Spleen (tissue), 11 donors: ENCODE data around the gene ARHGAP29. TPM values are rescaled to one million over a fixed set of nuclear protein-coding genes. Genes with fewer than 3 reads are reported as not detected.

Experiments
- DNase-seq: peaks from one replicate; pipeline ENCODE4 v3.0.0-alpha.2; 2020
- H3K27ac ChIP-seq, 8 donors: fragments of 200-600 bp; sonication (generic) in 7 of 8; 1 replicate in 4 of 8; 2 replicates in 4 of 8; pipeline versions ENCODE4 v1.5.0 to v1.8.0; 2016 to 2021; ENCODE audit warnings: inconsistent platforms in 4 of 8, mild to moderate bottlenecking in 4 of 8, moderate library complexity in 1 of 8
- H3K27me3 ChIP-seq, 7 donors: fragments of 200-600 bp; sonication (generic) in 6 of 7; replicated peaks in 1 of 7; 1 replicate in 4 of 7; 2 replicates in 3 of 7; pipeline versions ENCODE4 v1.5.0 to v1.8.0; 2016 to 2021; ENCODE audit warnings: inconsistent platforms in 3 of 7, mild to moderate bottlenecking in 1 of 7
- H3K36me3 ChIP-seq, 6 donors: fragments of 200-600 bp; sonication (generic) in 5 of 6; 1 replicate in 4 of 6; 2 replicates in 2 of 6; pipeline versions ENCODE4 v1.5.0 to v1.8.0; 2016 to 2021; ENCODE audit warnings: inconsistent platforms in 2 of 6
- H3K4me1 ChIP-seq, 6 donors: fragments of 200-600 bp; sonication (generic) in 5 of 6; 1 replicate in 3 of 6; 2 replicates in 3 of 6; pipeline versions ENCODE4 v1.5.0 to v1.8.0; 2016 to 2021; ENCODE audit warnings: inconsistent platforms in 3 of 6
- H3K4me3 ChIP-seq, 8 donors: fragments of 200-600 bp; sonication (generic) in 7 of 8; 1 replicate in 4 of 8; 2 replicates in 4 of 8; pipeline versions ENCODE4 v1.5.0 to v1.8.0; 2016 to 2021; ENCODE audit warnings: inconsistent platforms in 4 of 8, mild to moderate bottlenecking in 4 of 8, moderate library complexity in 2 of 8
- H3K9me3 ChIP-seq, 8 donors: fragments of 200-600 bp; sonication (generic) in 7 of 8; 1 replicate in 4 of 8; 2 replicates in 4 of 8; pipeline versions ENCODE4 v1.5.0 to v1.8.0; 2016 to 2021; ENCODE audit warnings: inconsistent platforms in 4 of 8
- CTCF ChIP-seq, 11 experiments: fragments of 200-600 bp in 7 of 11; fragments of 450-650 bp in 4 of 11; sonication (generic) in 4 of 11; IDR thresholded peaks in 8 of 11; conservative IDR thresholded peaks in 3 of 11; 1 replicate in 7 of 11; 2 replicates in 4 of 11; pipeline versions ENCODE4 v1.4.0 to v1.8.0; 2016 to 2021; ENCODE audit warnings: antibody characterized with exemption in 11 of 11, inconsistent platforms in 4 of 11, mild to moderate bottlenecking in 1 of 11
- POLR2A ChIP-seq, 3 donors: fragments of 450-650 bp; IDR thresholded peaks; one replicate each; pipeline ENCODE4 v1.5.1; 2017; ENCODE audit warnings: antibody characterized with exemption in 3 of 3, mild to moderate bottlenecking in 1 of 3
- POLR2AphosphoS5 ChIP-seq, 3 donors: sonication (generic); formaldehyde crosslinking; IDR thresholded peaks; one replicate each; pipeline ENCODE4 v1.5.1; 2017; ENCODE audit warnings: antibody characterized with exemption in 3 of 3
- WGBS, 5 donors: extraction: QIAGEN DNeasy Blood & Tissue Kit in 3 of 5; methylation state at CpG; one replicate each; pipeline versions ENCODE4 v1.1.5 to v1.1.7; 2013 to 2018; 5-methylcytosine and 5-hydroxymethylcytosine counted together
- intact Hi-C: fragments of 100-400 bp; cut with DNase I; formaldehyde crosslinking; loops from one replicate; pipeline ENCODE4 v1.15.0; 2023; ENCODE audit warnings: low total_unique reads
- polyA plus RNA-seq, 3 donors: library from polyadenylated mRNA; stranded (reverse); fragments of 200-250 nt; gene quantifications; one replicate each; pipeline ENCODE4 v1.2.1, GENCODE V29; 2013
- total RNA-seq, 7 donors: library from RNA; depleted of rRNA in 3 of 7; stranded (reverse); fragments of >200 nt in 3 of 7; fragmentation: NEBNext Ultra II Directional in 4 of 7; extraction: Animal tissue kit (Norgen Biotek cat#: 25700) in 4 of 7; gene quantifications; one replicate each; pipeline versions ENCODE4 v1.1.0 to v1.2.1, GENCODE V29; 2016 to 2021
- donor health status: healthy with polysubstance abuse.
- donor health status: DM: no; HTN: no; CAD: no; lungs with moderate emphysema.
- donor health status: DM: no; HTN: no; CAD: no.
- donor health status: Bipolar disorder and iron deficiency.
- donor health status: healthy.
- donor health status: DM: no; HTN: no; CAD: no.
- donor health status: DM: yes; HTN: yes; CAD: no.

The ARHGAP29 gene
- total and polyA plus RNA-seq, 10 donors = 7.3 to 124 (median 71.9) TPM

DNA sequence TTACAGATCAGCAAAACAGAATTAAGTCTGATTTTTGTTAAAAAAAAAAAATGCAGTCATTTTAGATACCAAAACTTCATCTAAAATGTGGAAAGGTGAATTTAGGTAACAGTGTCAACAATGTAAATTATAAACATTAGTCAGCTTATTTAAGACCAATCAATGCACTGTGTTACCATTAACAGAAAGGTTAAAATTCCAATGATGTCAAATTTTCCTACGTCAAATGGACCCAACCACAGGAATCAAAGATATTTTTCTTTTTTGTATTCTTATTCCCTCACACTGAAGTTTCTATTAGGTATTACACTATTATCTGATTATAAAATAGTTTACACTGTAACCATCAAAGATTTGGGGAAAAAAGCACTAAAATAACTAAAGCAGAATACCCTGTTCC lies 6.5 kb downstream of the ARHGAP29 start:
- DNase-seq = no peak
- H3K9me3 ChIP-seq = no peaks in the 10 kb centered on the region
- no peak for TF ChIP-seq POLR2AphosphoS5 (IDR thresholded peaks at IDR 0.05)
- TF ChIP-seq CTCF (IDR thresholded peaks at IDR 0.05 in 8 of 11, conservative IDR thresholded peaks at IDR 0.05 in 3 of 11) = no peak
- no peak for TF ChIP-seq POLR2A (IDR thresholded peaks at IDR 0.05)
- no peaks in the 10 kb centered on the region for H3K36me3 ChIP-seq
- 79 to 94% (median 82%) methylated on average over 1 of the region's 1 CpG for WGBS, 5 donors
- no peak overlapping the region for H3K4me3 ChIP-seq
- peaks cover 0 to 42% (median 8%) of the 10 kb centered on the region in 7 donors for H3K27me3 ChIP-seq
- intact Hi-C loops = no loop called here
- peak overlapping the region in 4 of 8 donors; percentile 16 to 31 (median 20) for H3K27ac ChIP-seq
- peaks cover 3 to 43% (median 20%) of the 10 kb centered on the region in 6 donors for H3K4me1 ChIP-seq

DNA sequence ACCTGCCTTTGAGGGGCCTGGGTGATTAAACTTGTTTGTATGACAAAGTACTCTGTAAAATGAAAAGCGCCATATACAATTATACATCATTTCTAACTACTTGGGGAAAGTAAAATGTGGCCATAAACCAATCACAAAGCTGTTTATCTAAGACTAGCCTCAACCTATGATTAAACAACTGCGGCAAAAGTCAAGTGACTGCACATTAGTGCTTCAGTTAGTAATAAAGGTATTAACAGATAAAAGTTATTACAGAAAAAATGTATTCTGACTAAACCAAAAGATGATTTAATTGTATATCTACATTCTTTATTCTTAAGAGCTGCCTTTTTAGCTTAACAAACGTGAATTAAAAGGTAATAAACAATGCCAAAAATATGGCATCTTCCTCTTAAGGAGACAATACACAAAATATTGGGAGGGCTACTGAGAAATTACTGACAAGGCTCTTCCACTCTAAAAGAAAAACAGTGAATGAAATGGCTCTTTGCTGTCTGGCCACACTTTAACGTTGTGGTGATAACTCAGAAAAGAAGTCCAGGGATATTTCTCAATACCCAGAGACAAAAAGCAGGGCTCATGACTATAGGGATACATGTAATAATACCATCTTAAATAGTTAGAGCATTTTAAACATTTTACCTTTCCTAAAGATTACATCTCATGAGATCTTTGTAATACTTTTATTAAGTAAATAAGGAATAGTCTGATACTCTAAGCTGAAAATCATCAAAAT lies 8.6 kb downstream of the ARHGAP29 start:
- H3K4me1 ChIP-seq = peaks cover 3 to 45% (median 15%) of the 10 kb centered on the region in 6 donors
- H3K36me3 ChIP-seq = no peaks in the 10 kb centered on the region
- intact Hi-C loops = no loop called here
- H3K27ac ChIP-seq = peak overlapping the region in 1 of 8 donors; percentile 31
- TF ChIP-seq POLR2A (IDR thresholded peaks at IDR 0.05) (no peak), CTCF (IDR thresholded peaks at IDR 0.05 in 8 of 11, conservative IDR thresholded peaks at IDR 0.05 in 3 of 11) (no peak), POLR2AphosphoS5 (IDR thresholded peaks at IDR 0.05) (no peak)
- H3K9me3 ChIP-seq = no peaks in the 10 kb centered on the region
- WGBS, 5 donors = 66 to 86% (median 75%) methylated on average over 4 of the region's 4 CpGs
- DNase-seq = no peak
- no peak overlapping the region for H3K4me3 ChIP-seq
- peaks cover 0 to 21% (median 4%) of the 10 kb centered on the region in 7 donors for H3K27me3 ChIP-seq

- Histone ChIP-seq H3K9me3 (no peaks in the 10 kb centered on the region), H3K36me3 (no peaks in the 10 kb centered on the region), H3K27ac (peak overlapping the region in 1 of 8 donors; percentile 31), H3K4me1 (peaks cover 3 to 45% (median 15%) of the 10 kb centered on the region in 6 donors), H3K27me3 (peaks cover 0 to 9% (median 0%) of the 10 kb centered on the region in 7 donors), H3K4me3 (no peak overlapping the region)
- intact Hi-C loops = no loop called here
- 45 to 70% (median 58%) methylated on average over 1 of the region's 1 CpG for WGBS, 5 donors
- DNase-seq = no peak
- TF ChIP-seq CTCF (IDR thresholded peaks at IDR 0.05 in 8 of 11, conservative IDR thresholded peaks at IDR 0.05 in 3 of 11) (no peak), POLR2A (IDR thresholded peaks at IDR 0.05) (no peak), POLR2AphosphoS5 (IDR thresholded peaks at IDR 0.05) (no peak)
These were observed 9.8 kb downstream of the ARHGAP29 start for GRCh38 chr1:94227624-94228023.

DNA sequence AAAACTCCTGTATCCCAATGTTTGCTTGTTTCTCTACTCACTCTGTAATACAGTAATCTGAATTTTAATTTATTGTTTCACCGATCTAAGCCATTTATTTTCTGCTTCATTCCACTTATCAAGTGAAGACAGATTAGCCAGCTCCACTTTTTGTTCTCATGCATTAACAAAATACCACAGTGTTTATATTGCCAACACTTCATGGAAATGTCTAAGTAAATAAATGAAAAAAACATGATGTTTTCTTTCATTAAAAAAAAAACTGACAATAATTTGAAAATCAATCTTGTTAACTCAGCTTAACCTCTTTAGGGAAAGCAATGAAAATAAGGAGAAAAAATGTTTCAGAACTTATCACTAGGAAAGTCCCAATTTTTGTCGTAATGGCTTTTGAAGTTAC lies 11.5 kb downstream of the ARHGAP29 start:
- TF ChIP-seq CTCF (IDR thresholded peaks at IDR 0.05 in 8 of 11, conservative IDR thresholded peaks at IDR 0.05 in 3 of 11) = no peak
- TF ChIP-seq POLR2A (IDR thresholded peaks at IDR 0.05) = no peak
- no peak for TF ChIP-seq POLR2AphosphoS5 (IDR thresholded peaks at IDR 0.05)
- Histone ChIP-seq H3K27ac (peak overlapping the region in 1 of 8 donors; percentile 10), H3K27me3 (no peaks in the 10 kb centered on the region), H3K36me3 (no peaks in the 10 kb centered on the region), H3K9me3 (no peaks in the 10 kb centered on the region), H3K4me1 (peaks cover 0 to 35% (median 15%) of the 10 kb centered on the region in 6 donors), H3K4me3 (no peak overlapping the region)
- no peak for DNase-seq
- intact Hi-C loops = no loop called here
- 63 to 92% (median 79%) methylated on average over 2 of the region's 2 CpGs for WGBS, 5 donors
